ENCODE measurements around the gene RPUSD3. TPM values are rescaled to one million over a fixed set of nuclear protein-coding genes. Genes with fewer than 3 reads are reported as not detected.

The RPUSD3 gene
- total and polyA plus RNA-seq, 4 donors = 14.4 to 22.7 (median 18.8) TPM

DNA sequence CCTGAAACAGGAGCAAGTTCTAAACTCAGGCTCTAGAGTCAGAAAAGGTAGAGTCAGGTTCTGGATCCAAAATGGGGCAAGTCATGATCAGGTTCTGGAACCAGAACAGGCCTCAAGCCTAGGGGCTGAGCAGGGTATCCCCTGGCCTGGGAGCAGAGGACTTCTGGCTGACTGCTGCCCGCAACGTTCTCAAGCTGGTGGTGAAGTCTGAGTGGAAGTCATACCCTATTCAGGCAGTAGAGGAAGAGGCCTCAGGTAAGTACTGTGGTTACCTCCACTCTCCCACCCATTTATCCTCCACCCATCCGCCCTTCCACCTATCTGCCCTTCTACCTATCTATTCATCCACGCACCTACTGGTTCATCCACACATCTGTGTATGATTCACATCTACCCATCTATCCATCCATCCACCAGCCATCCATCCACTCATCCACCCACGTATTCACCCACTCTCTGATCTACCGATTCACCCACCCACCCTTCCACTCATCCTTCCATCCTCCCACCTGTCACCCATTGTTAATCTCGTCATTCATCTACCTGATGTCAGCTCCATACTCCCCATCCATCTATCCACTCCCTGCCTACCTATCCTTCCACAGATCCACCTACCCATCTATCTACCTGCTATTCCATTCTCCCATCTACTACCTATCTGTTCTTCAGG is 25.0 kb downstream of the RPUSD3 start:
- H3K4me3 ChIP-seq (ENCODE audit: low read depth in 1 of 3, low read length in 3 of 3) = no peak overlapping the region
- WGBS = 83% methylated on average over 7 of the region's 7 CpGs
- no peaks in the 10 kb centered on the region for H3K27me3 ChIP-seq (ENCODE audit: control insufficient read depth in 4 of 4, insufficient read depth in 4 of 4, low read length in 3 of 4)
- TF ChIP-seq FOXA2 (IDR thresholded peaks at IDR 0.05) (no peak), ZBTB33 (IDR thresholded peaks at IDR 0.05) (no peak), RXRA (IDR thresholded peaks at IDR 0.05) (no peak), EGR1 (IDR thresholded peaks at IDR 0.05; ENCODE audit: low read depth in 2 of 2) (no peak), HNF4A (conservative IDR thresholded peaks at IDR 0.05) (no peak), NR2F2 (IDR thresholded peaks at IDR 0.05) (no peak), YY1 (IDR thresholded peaks at IDR 0.05) (no peak), ATF3 (IDR thresholded peaks at IDR 0.05) (no peak), JUND (IDR thresholded peaks at IDR 0.05) (no peak), FOXA1 (IDR thresholded peaks at IDR 0.05) (no peak), RAD21 (IDR thresholded peaks at IDR 0.05) (no peak), GABPA (IDR thresholded peaks at IDR 0.05 in 1 of 2, conservative IDR thresholded peaks at IDR 0.05 in 1 of 2) (no peak), HNF4G (IDR thresholded peaks at IDR 0.05) (no peak), SP1 (IDR thresholded peaks at IDR 0.05) (no peak)
- DNase-seq (ENCODE audit: low spot score) = no peak
- peaks cover 0 to 2% (median 0%) of the 10 kb centered on the region in 4 donors for H3K36me3 ChIP-seq (ENCODE audit: control insufficient read depth in 4 of 4, insufficient read depth in 3 of 4, low read depth in 1 of 4, low read length in 3 of 4)
- H3K4me1 ChIP-seq (ENCODE audit: control insufficient read depth in 4 of 4, insufficient read depth in 4 of 4, low read length in 3 of 4) = no peaks in the 10 kb centered on the region
- no peaks in the 10 kb centered on the region for H3K9me3 ChIP-seq (ENCODE audit: control insufficient read depth in 4 of 4, low read length in 3 of 4)
- no peak overlapping the region for H3K27ac ChIP-seq (ENCODE audit: low read depth in 1 of 2, low read length in 2 of 2)
- no peak overlapping the region for H3K9ac ChIP-seq (ENCODE audit: low read depth in 1 of 2, low read length in 2 of 2)

DNA sequence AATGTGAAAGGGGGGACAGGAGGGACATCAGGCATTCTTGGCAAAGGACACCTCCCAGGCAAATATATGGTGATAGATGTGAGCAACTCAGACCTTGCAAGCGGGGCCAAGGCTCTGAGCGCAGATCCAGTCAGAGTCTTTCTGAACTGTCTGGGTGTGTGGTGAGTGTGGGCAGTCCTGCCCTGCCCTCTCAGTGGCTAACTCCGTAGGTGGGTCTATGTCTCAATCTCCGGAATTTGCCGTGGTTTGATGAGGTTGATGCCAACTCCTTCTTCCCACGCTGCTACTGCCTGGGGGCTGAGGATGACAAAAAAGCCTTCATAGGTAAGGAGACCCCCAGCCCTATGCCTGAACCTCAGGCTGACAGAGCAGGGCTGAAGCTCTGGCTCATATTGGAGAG is 26.4 kb downstream of the RPUSD3 start:
- H3K9ac ChIP-seq (ENCODE audit: low read depth in 1 of 2, low read length in 2 of 2) = no peak overlapping the region
- 93% methylated on average over 6 of the region's 6 CpGs for WGBS
- TF ChIP-seq, protein P1, sequence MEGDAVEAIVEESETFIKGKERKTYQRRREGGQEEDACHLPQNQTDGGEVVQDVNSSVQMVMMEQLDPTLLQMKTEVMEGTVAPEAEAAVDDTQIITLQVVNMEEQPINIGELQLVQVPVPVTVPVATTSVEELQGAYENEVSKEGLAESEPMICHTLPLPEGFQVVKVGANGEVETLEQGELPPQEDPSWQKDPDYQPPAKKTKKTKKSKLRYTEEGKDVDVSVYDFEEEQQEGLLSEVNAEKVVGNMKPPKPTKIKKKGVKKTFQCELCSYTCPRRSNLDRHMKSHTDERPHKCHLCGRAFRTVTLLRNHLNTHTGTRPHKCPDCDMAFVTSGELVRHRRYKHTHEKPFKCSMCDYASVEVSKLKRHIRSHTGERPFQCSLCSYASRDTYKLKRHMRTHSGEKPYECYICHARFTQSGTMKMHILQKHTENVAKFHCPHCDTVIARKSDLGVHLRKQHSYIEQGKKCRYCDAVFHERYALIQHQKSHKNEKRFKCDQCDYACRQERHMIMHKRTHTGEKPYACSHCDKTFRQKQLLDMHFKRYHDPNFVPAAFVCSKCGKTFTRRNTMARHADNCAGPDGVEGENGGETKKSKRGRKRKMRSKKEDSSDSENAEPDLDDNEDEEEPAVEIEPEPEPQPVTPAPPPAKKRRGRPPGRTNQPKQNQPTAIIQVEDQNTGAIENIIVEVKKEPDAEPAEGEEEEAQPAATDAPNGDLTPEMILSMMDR (IDR thresholded peaks at IDR 0.05; ENCODE audit: low read depth, low read length, missing input control) = no peak
- TF ChIP-seq SP1 (IDR thresholded peaks at IDR 0.05) (no peak), MAX (IDR thresholded peaks at IDR 0.05) (no peak), EGR1 (IDR thresholded peaks at IDR 0.05; ENCODE audit: low read depth in 2 of 2) (no peak)
- DNase-seq (ENCODE audit: low spot score) = no peak
- no peak overlapping the region for H3K4me3 ChIP-seq (ENCODE audit: low read depth in 1 of 3, low read length in 3 of 3)
- H3K36me3 ChIP-seq (ENCODE audit: control insufficient read depth in 4 of 4, insufficient read depth in 3 of 4, low read depth in 1 of 4, low read length in 3 of 4) = peaks cover 0 to 2% (median 0%) of the 10 kb centered on the region in 4 donors
- H3K4me1 ChIP-seq (ENCODE audit: control insufficient read depth in 4 of 4, insufficient read depth in 4 of 4, low read length in 3 of 4) = no peaks in the 10 kb centered on the region
- H3K27me3 ChIP-seq (ENCODE audit: control insufficient read depth in 4 of 4, insufficient read depth in 4 of 4, low read length in 3 of 4) = no peaks in the 10 kb centered on the region
- no peak overlapping the region for H3K27ac ChIP-seq (ENCODE audit: low read depth in 1 of 2, low read length in 2 of 2)
- no peaks in the 10 kb centered on the region for H3K9me3 ChIP-seq (ENCODE audit: control insufficient read depth in 4 of 4, low read length in 3 of 4)
